A673 (cell line): Measurements from ENCODE around the gene ACOT12.

Experiments
- EZH2 ChIP-seq: fragments of 200-600 bp; sonication (generic); IDR thresholded peaks from 2 replicates; pipeline ENCODE4 v1.6.1; 2017; ENCODE audit warnings: borderline replicate concordance, low read depth, mild to moderate bottlenecking, mixed read lengths, antibody characterized with exemption, low read length; ENCODE audit not compliant: poor library complexity, severe bottlenecking
- TF ChIP-seq, protein P1 (sequence below): fragments of 300-800, 200-600 bp; sonication (generic); conservative IDR thresholded peaks from 2 replicates; pipeline ENCODE4 v1.5.1; 2017; ENCODE audit warnings: low read depth, mild to moderate bottlenecking, antibody characterized with exemption, low read length, moderate library complexity, mixed read lengths

DNA sequence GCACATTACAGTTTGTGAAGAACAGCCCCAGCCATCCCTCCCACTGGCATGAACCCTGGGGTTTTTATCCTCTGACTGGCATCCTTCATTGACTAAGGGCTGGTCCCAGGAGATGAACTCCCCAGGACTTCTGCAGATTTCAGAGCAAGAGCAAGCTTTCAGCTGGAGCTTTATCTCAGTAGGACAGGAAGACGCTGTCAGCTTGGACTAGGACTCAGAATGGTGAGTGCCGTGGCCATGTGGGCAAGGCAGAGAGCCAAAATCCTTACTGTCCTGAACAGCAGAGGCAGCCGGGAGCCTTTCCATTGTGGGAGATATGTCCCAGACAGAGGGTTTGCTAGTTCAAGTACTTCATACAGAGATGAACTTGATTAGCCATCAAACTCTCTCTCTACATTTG is 3.2 kb upstream of the ACOT12 start:
- TF ChIP-seq, protein P1, sequence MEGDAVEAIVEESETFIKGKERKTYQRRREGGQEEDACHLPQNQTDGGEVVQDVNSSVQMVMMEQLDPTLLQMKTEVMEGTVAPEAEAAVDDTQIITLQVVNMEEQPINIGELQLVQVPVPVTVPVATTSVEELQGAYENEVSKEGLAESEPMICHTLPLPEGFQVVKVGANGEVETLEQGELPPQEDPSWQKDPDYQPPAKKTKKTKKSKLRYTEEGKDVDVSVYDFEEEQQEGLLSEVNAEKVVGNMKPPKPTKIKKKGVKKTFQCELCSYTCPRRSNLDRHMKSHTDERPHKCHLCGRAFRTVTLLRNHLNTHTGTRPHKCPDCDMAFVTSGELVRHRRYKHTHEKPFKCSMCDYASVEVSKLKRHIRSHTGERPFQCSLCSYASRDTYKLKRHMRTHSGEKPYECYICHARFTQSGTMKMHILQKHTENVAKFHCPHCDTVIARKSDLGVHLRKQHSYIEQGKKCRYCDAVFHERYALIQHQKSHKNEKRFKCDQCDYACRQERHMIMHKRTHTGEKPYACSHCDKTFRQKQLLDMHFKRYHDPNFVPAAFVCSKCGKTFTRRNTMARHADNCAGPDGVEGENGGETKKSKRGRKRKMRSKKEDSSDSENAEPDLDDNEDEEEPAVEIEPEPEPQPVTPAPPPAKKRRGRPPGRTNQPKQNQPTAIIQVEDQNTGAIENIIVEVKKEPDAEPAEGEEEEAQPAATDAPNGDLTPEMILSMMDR = no peak
- no peak for TF ChIP-seq EZH2
